ENCODE measurements around the gene PCGF3. TPM values are rescaled to one million over a fixed set of nuclear protein-coding genes. Genes with fewer than 3 reads are reported as not detected.

PCGF3 gene
- total and polyA plus RNA-seq, 10 of the 15 experiments (the other 5 are each of a cell fraction or from before 2014, with no cell fraction given) = 2.2 to 43.8 (median 15.9) TPM

GRCh38 chr4:718460-718859, 12.8 kb downstream of the PCGF3 start:
- BruUV-seq (replicated peaks) = no TSS peak
- no peak for FAIRE-seq
- no peaks in the 10 kb centered on the region for H3K27me3 ChIP-seq (replicated peaks in 1 of 2; ENCODE audit: control insufficient read depth in 2 of 2, insufficient read depth in 2 of 2, low read length in 1 of 2)
- H4K20me1 ChIP-seq (ENCODE audit: control insufficient read depth, insufficient read depth) = peaks cover 2% of the 10 kb centered on the region; the same call in 1 of the 2 replicates
- 81% methylated on average over 8 of the region's 8 CpGs for WGBS (ENCODE audit: insufficient coverage, insufficient replicate concordance, low lambda C conversion rate, missing lambda C conversion rate)
- TF ChIP-seq TCF7 (IDR thresholded peaks at IDR 0.05; ENCODE audit: borderline replicate concordance) = no peak
- TF ChIP-seq POU2F2 (IDR thresholded peaks at IDR 0.05; ENCODE audit: borderline replicate concordance, low read depth, low read length) = no peak
- no peak for TF ChIP-seq YY1 (IDR thresholded peaks at IDR 0.05; ENCODE audit: low read depth, low read length)
- ChIA-PET POLR2A (no interaction called here), SMC1A (ENCODE audit: uncharacterized antibody, unreplicated experiment) (no interaction called here), RAD21 (ENCODE audit: unreplicated experiment) (no interaction called here), CTCF (no interaction called here)
- peaks cover 15% of the 10 kb centered on the region for H3K79me2 ChIP-seq (ENCODE audit: control insufficient read depth, insufficient read depth, low read length)
- H3K27ac ChIP-seq (ENCODE audit: control insufficient read depth, insufficient read depth) = no peak overlapping the region
- in situ Hi-C loops (cut with MboI) = no loop called here
- no peak overlapping the region for H3K4me3 ChIP-seq
- H3K4me1 ChIP-seq (ENCODE audit: control insufficient read depth, insufficient read depth, low read length) = no peaks in the 10 kb centered on the region
- H2AFZ ChIP-seq (ENCODE audit: control insufficient read depth, low read depth, low read length) = no peak overlapping the region
- H3K9me3 ChIP-seq (replicated peaks; ENCODE audit: control insufficient read depth, insufficient read depth, low read length) = no peaks in the 10 kb centered on the region; the same call in 2 of the 3 replicates
- ATAC-seq = no peak
- H3K4me2 ChIP-seq (ENCODE audit: control insufficient read depth, insufficient read depth) = no peak overlapping the region
- DNase-seq (ENCODE audit: low read depth, low spot score) = no peak
- H3K9ac ChIP-seq (ENCODE audit: control insufficient read depth, insufficient read depth, low read length) = no peak overlapping the region
- intact Hi-C loops (cut with micrococcal nuclease; ENCODE audit: unreplicated experiment) = no loop called here
- H3K36me3 ChIP-seq (ENCODE audit: control insufficient read depth in 2 of 2, insufficient read depth in 2 of 2, low read length in 1 of 2) = peaks cover 2 to 11% of the 10 kb centered on the region in 2 experiments; a peak in 2 of 4 replicates

GRCh38 chr4:720111-720860, 14.7 kb downstream of the PCGF3 start:
- Histone ChIP-seq H3K36me3 (ENCODE audit: control insufficient read depth in 2 of 2, insufficient read depth in 2 of 2, low read length in 1 of 2) (peaks cover 2 to 11% of the 10 kb centered on the region in 2 experiments; a peak in 2 of 4 replicates), H3K27me3 (replicated peaks in 1 of 2; ENCODE audit: control insufficient read depth in 2 of 2, insufficient read depth in 2 of 2, low read length in 1 of 2) (no peaks in the 10 kb centered on the region), H3K9ac (ENCODE audit: control insufficient read depth, insufficient read depth, low read length) (no peak overlapping the region), H3K4me3 (no peak overlapping the region), H3K27ac (ENCODE audit: control insufficient read depth, insufficient read depth) (no peak overlapping the region), H4K20me1 (ENCODE audit: control insufficient read depth, insufficient read depth) (peaks cover 2% of the 10 kb centered on the region; the same call in 1 of the 2 replicates), H3K4me1 (ENCODE audit: control insufficient read depth, insufficient read depth, low read length) (no peaks in the 10 kb centered on the region), H3K4me2 (ENCODE audit: control insufficient read depth, insufficient read depth) (no peak overlapping the region), H2AFZ (ENCODE audit: control insufficient read depth, low read depth, low read length) (no peak overlapping the region), H3K79me2 (ENCODE audit: control insufficient read depth, insufficient read depth, low read length) (peaks cover under 1% of the 10 kb centered on the region), H3K9me3 (replicated peaks; ENCODE audit: control insufficient read depth, insufficient read depth, low read length) (no peaks in the 10 kb centered on the region; the same call in 2 of the 3 replicates)
- in situ Hi-C loops (cut with MboI) = no loop called here
- TF ChIP-seq SIN3A (IDR thresholded peaks at IDR 0.05; ENCODE audit: low read depth, low read length) (no peak), EZH2 (IDR thresholded peaks at IDR 0.05; ENCODE audit: borderline replicate concordance, control insufficient read depth, low read depth, low read length) (no peak), ETV6 (conservative IDR thresholded peaks at IDR 0.05 in 1 of 2, IDR thresholded peaks at IDR 0.05 in 1 of 2; ENCODE audit: borderline replicate concordance in 1 of 2, low read depth in 1 of 2) (no peak), RUNX3 (IDR thresholded peaks at IDR 0.05; ENCODE audit: low read length) (no peak), NFIC (IDR thresholded peaks at IDR 0.05; ENCODE audit: low read depth, low read length) (no peak), TCF12 (IDR thresholded peaks at IDR 0.05; ENCODE audit: low read depth, low read length) (no peak)
- no TSS peak for BruUV-seq (replicated peaks)
- ChIA-PET CTCF (no interaction called here), SMC1A (ENCODE audit: uncharacterized antibody, unreplicated experiment) (no interaction called here), POLR2A (no interaction called here), RAD21 (ENCODE audit: unreplicated experiment) (no interaction called here)
- ATAC-seq (no peak), FAIRE-seq (no peak), DNase-seq (ENCODE audit: low read depth, low spot score) (no peak)
- 95% methylated on average over 41 of the region's 59 CpGs for WGBS (ENCODE audit: insufficient coverage, insufficient replicate concordance, low lambda C conversion rate, missing lambda C conversion rate)
- intact Hi-C loops (cut with micrococcal nuclease; ENCODE audit: unreplicated experiment) = no loop called here

All from GM12878 (cell line).